HepG2 (cell line): ENCODE results near the gene RUNDC1. TPM values are rescaled to one million over a fixed set of nuclear protein-coding genes. Genes with fewer than 3 reads are reported as not detected.

Experiments used
- ARID2 ChIP-seq: sonication (generic); formaldehyde crosslinking; IDR thresholded peaks from 2 replicates; pipeline ENCODE4 v1.8.1; 2022; ENCODE audit warnings: mild to moderate bottlenecking, missing genetic modification reagents, borderline replicate concordance
- ESRRA ChIP-seq: sonication (generic); formaldehyde crosslinking; IDR thresholded peaks from 2 replicates; pipeline ENCODE4 v1.5.1; 2020; ENCODE audit warnings: mild to moderate bottlenecking, low read depth, missing genetic modification reagents
- IRF2 ChIP-seq: IDR thresholded peaks from 2 replicates; pipeline ENCODE4 v1.6.1; 2018; ENCODE audit warnings: missing genetic modification reagents, missing compliant biosample characterization
- KDM4B ChIP-seq: sonication (generic); formaldehyde crosslinking; IDR thresholded peaks from 2 replicates; pipeline ENCODE4 v1.4.0; 2020; ENCODE audit warnings: missing genetic modification reagents
- KLF9 ChIP-seq: IDR thresholded peaks from 2 replicates; pipeline ENCODE4 v1.6.1; 2016; ENCODE audit warnings: low read depth
- POLR2G ChIP-seq: fragments of 200-400 bp; formaldehyde crosslinking; IDR thresholded peaks from 2 replicates; pipeline ENCODE4 v1.6.1; 2018; ENCODE audit warnings: mild to moderate bottlenecking, low read depth, low read length, moderate library complexity
- RELA ChIP-seq: sonication (generic); formaldehyde crosslinking; IDR thresholded peaks from 2 replicates; pipeline ENCODE4 v1.4.0; 2020; ENCODE audit warnings: missing genetic modification reagents
- RFXAP ChIP-seq: sonication (generic); formaldehyde crosslinking; IDR thresholded peaks from 2 replicates; pipeline ENCODE4 v1.4.0; 2020; ENCODE audit warnings: missing genetic modification reagents, borderline replicate concordance
- TAF1 ChIP-seq: sonication (generic); formaldehyde crosslinking; IDR thresholded peaks from 2 replicates; pipeline ENCODE4 v1.4.0; 2020; ENCODE audit warnings: missing genetic modification reagents
- ZBTB3 ChIP-seq: sonication (generic); formaldehyde crosslinking; IDR thresholded peaks from 2 replicates; pipeline ENCODE4 v1.4.0; 2020; ENCODE audit warnings: low read depth, mild to moderate bottlenecking, moderate library complexity, missing genetic modification reagents, borderline replicate concordance
- ZBTB46 ChIP-seq: sonication (generic); formaldehyde crosslinking; IDR thresholded peaks from 2 replicates; pipeline ENCODE4 v1.4.0; 2020; ENCODE audit warnings: mild to moderate bottlenecking, missing genetic modification reagents, borderline replicate concordance
- ZFP1 ChIP-seq: IDR thresholded peaks from 2 replicates; pipeline ENCODE4 v1.6.1; 2016
- ZFP90 ChIP-seq: sonication (generic); formaldehyde crosslinking; IDR thresholded peaks from 2 replicates; pipeline ENCODE4 v1.8.0; 2022; ENCODE audit warnings: missing genetic modification reagents, mild to moderate bottlenecking, inconsistent platforms, borderline replicate concordance
- ZHX2 ChIP-seq, 2 experiments: sonication (generic) in 1 of 2; formaldehyde crosslinking in 1 of 2; IDR thresholded peaks; 2 replicates each; pipeline versions ENCODE4 v1.6.1 to v1.9.0; 2014 to 2022; ENCODE audit warnings: antibody characterized with exemption in 1 of 2, borderline replicate concordance in 1 of 2, inconsistent platforms in 1 of 2, low read depth in 1 of 2, missing genetic modification reagents in 1 of 2
- ZNF276 ChIP-seq: sonication (generic); formaldehyde crosslinking; IDR thresholded peaks from 2 replicates; pipeline ENCODE4 v1.4.0; 2020; ENCODE audit warnings: mild to moderate bottlenecking, low read depth, missing genetic modification reagents
- ZNF468 ChIP-seq: sonication (generic); formaldehyde crosslinking; IDR thresholded peaks from 2 replicates; pipeline ENCODE4 v1.8.0; 2022; ENCODE audit warnings: mild to moderate bottlenecking, moderate library complexity, missing genetic modification reagents
- ZSCAN30 ChIP-seq: sonication (generic); formaldehyde crosslinking; IDR thresholded peaks from 2 replicates; pipeline ENCODE4 v1.5.0; 2020; ENCODE audit warnings: mild to moderate bottlenecking, missing genetic modification reagents
- polyA plus RNA-seq, 8 experiments: library from polyadenylated mRNA; depleted of rRNA in 3 of 8; stranded (reverse) in 7 of 8; unstranded in 1 of 8; fragments of >200 nt; fragmentation: Illumina TruSeq in 4 of 8; extraction: Trizol in 4 of 8; gene quantifications; 2 replicates each; pipeline versions ENCODE4 v1.2.1 to v1.2.3, GENCODE V29; 2011 to 2016; ENCODE audit warnings: low read depth in 4 of 8, missing spikeins in 1 of 8, mixed read lengths in 1 of 8; ENCODE audit not compliant: insufficient read depth in 1 of 8
- total RNA-seq, 5 experiments: library from RNA; depleted of rRNA; stranded (reverse); fragments of >200 nt; fragmentation: Illumina TruSeq; extraction: Trizol; gene quantifications; 2 replicates each; pipeline ENCODE4 v1.2.3, GENCODE V29; 2016; ENCODE audit warnings: low read depth in 1 of 5
- TF ChIP-seq, protein P1 (sequence below): sonication (generic); formaldehyde crosslinking; IDR thresholded peaks from 2 replicates; pipeline ENCODE4 v1.8.0; 2022; ENCODE audit warnings: mild to moderate bottlenecking, missing genetic modification reagents

The RUNDC1 gene
- total and polyA plus RNA-seq, 2 of the 13 experiments (the other 11 are each of a cell fraction or from before 2014, with no cell fraction given): 10.3 to 11.4 TPM

GRCh38 chr17:42980274-42980765, at the start of gene RUNDC1 (continued):
- TF ChIP-seq ZHX2 (IDR thresholded peaks at IDR 0.05; ENCODE audit: low read depth) (peak; percentile 92), ZHX2 (CRISPR knock-in tag; IDR thresholded peaks at IDR 0.05; ENCODE audit: borderline replicate concordance) (no peak), ZSCAN30 (no peak), ZBTB3 (CRISPR knock-in tag) (0 out of 2 replicates have a peak, but pooled peaks have one; percentile 22), TAF1 (CRISPR knock-in tag) (peak; percentile 79), ZNF468 (CRISPR knock-in tag) (peak; percentile 83; the same call in 1 of the 2 replicates), KDM4B (peak; percentile 63), RFXAP (CRISPR knock-in tag) (0 out of 2 replicates have a peak, but pooled peaks have one; percentile 18), KLF9 (CRISPR knock-in tag) (peak; percentile 78; the same call in 1 of the 2 replicates), POLR2G (peak; percentile 84), ZBTB46 (CRISPR knock-in tag) (peak; percentile 78), IRF2 (CRISPR knock-in tag) (peak; percentile 28), ZFP1 (0 out of 2 replicates have a peak, but pooled peaks have one; percentile 7), RELA (0 out of 2 replicates have a peak, but pooled peaks have one; percentile 79), ARID2 (CRISPR knock-in tag) (no peak), ZNF276 (CRISPR knock-in tag) (no peak), ZFP90 (CRISPR knock-in tag) (0 out of 2 replicates have a peak, but pooled peaks have one; percentile 52), ESRRA (CRISPR knock-in tag) (peak; percentile 19; the same call in 1 of the 2 replicates)
- TF ChIP-seq, protein P1, sequence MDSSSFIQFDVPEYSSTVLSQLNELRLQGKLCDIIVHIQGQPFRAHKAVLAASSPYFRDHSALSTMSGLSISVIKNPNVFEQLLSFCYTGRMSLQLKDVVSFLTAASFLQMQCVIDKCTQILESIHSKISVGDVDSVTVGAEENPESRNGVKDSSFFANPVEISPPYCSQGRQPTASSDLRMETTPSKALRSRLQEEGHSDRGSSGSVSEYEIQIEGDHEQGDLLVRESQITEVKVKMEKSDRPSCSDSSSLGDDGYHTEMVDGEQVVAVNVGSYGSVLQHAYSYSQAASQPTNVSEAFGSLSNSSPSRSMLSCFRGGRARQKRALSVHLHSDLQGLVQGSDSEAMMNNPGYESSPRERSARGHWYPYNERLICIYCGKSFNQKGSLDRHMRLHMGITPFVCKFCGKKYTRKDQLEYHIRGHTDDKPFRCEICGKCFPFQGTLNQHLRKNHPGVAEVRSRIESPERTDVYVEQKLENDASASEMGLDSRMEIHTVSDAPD (CRISPR knock-in tag): no peak
